Astrocyte of the cerebellum (primary cell): ENCODE measurements around the gene SCOC.

Experiments
- DNase-seq: peaks from one replicate; pipeline ENCODE4 v3.0.0-alpha.2; 2011; ENCODE audit warnings: low read depth
- H3K4me3 ChIP-seq: 2 replicates; pipeline ENCODE4 v1.5.1; 2011; ENCODE audit warnings: mild to moderate bottlenecking, low read depth, low read length, moderate library complexity
- CTCF ChIP-seq: IDR thresholded peaks from 2 replicates; pipeline ENCODE4 v1.5.1; 2012; ENCODE audit warnings: low read length, low read depth, moderate library complexity, mild to moderate bottlenecking; ENCODE audit errors: missing control alignments
- in situ Hi-C: cut with HindIII; loops from 2 replicates; pipeline ENCODE4 v1.10.0; 2017; ENCODE audit warnings: low sequenced_read_pairs

Gene SCOC

GRCh38 chr4:140368686-140369085 lies 4.8 kb upstream of the SCOC start:
- in situ Hi-C loops, result no loop called here
- DNase-seq, result no peak
- TF ChIP-seq CTCF, result no peak
- H3K4me3 ChIP-seq, result no peak overlapping the region

GRCh38 chr4:140372751-140373327 lies 607 bp upstream of the SCOC start:
- in situ Hi-C loops, result no loop called here
- TF ChIP-seq CTCF, result no peak
- DNase-seq, result no peak
- H3K4me3 ChIP-seq, result peak overlapping the region; percentile 66

GRCh38 chr4:140374130-140374477 lies 658 bp downstream of the SCOC start:
- DNase-seq, result no peak
- in situ Hi-C loops, result no loop called here
- H3K4me3 ChIP-seq, result peak overlapping the region; percentile 66
- no peak for TF ChIP-seq CTCF

GRCh38 chr4:140382732-140383131 lies 9.3 kb downstream of the SCOC start:
- H3K4me3 ChIP-seq, result no peak overlapping the region
- in situ Hi-C loops, result no loop called here
- no peak for TF ChIP-seq CTCF
- no peak for DNase-seq

- H3K4me3 ChIP-seq, result no peak overlapping the region
- in situ Hi-C loops, result no loop called here
- no peak for DNase-seq
Measured at GRCh38 chr4:140388015-140388414, 14.6 kb downstream of the SCOC start.

GRCh38 chr4:140395668-140396067 lies 22.2 kb downstream of the SCOC start:
- in situ Hi-C loops, result no loop called here
- TF ChIP-seq CTCF, result no peak
- no peak overlapping the region for H3K4me3 ChIP-seq
- DNase-seq, result no peak

More at GRCh38 chr4:140388015-140388414, 14.6 kb downstream of the SCOC start:
- TF ChIP-seq CTCF, result no peak

- H3K4me3 ChIP-seq, result no peak overlapping the region
- DNase-seq, result no peak
- TF ChIP-seq CTCF, result no peak
- in situ Hi-C loops, result no loop called here
Measured at GRCh38 chr4:140400111-140400510, 26.7 kb downstream of the SCOC start.
